Activated CD4-positive, CD25-positive, alpha-beta regulatory T cell treated with anti-CD3 and anti-CD28 coated beads, Interleukin-2, amount 50 U/mL, for 16 hours (primary cell): Measurements from ENCODE around the gene FAM9A.
"Not testable (repeated sequence)": the region's sequence is repeated elsewhere in the genome, so short reads cannot be mapped to it uniquely, and the experiment has no call there.

Experiments used
- DNase-seq: peaks from one replicate; pipeline ENCODE4 v3.0.0-alpha.2; 2020; ENCODE audit warnings: low read depth, low spot score

Gene FAM9A

DNA sequence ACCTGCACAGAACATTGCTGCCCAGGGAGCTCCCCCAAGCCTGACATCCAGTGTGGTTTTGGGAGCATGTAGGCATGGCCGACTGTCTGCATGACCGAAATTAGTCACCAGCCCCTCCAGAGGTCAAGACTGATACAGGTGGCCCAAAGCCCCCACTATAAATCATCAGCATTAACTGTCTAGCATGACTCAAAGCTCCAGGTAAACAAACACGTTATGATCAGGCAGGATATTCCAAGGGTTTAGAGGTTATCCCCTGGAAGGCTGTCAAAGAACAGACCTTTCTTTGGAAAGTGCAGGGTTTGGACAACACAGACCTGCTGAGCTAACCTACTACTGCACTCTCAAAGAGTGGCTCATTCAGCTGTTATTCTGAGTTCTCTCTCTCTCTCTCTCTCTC lies 2.1 kb upstream of the FAM9A start:
- no peak for DNase-seq

DNA sequence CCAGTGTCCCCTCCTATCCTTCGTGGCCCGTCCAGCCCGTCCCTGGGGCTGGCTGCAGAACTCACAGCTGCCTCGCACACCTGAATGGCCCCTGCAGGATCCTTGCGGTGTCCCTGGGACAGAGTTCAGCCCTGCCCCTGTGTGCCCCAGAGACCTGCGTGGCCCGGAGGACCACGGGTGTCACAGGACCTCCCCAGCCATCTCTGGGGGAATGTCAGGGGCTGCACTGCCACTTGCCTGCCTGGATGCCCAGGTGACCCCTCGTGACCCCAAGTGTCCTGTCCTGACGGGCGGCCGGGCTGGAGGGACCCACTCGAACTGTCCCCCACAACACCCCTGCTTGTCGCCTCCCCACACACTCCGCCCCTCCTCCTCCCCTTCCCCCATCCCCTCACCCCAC lies 832 bp downstream of the FAM9A start:
- DNase-seq, result not testable (repeated sequence)

DNA sequence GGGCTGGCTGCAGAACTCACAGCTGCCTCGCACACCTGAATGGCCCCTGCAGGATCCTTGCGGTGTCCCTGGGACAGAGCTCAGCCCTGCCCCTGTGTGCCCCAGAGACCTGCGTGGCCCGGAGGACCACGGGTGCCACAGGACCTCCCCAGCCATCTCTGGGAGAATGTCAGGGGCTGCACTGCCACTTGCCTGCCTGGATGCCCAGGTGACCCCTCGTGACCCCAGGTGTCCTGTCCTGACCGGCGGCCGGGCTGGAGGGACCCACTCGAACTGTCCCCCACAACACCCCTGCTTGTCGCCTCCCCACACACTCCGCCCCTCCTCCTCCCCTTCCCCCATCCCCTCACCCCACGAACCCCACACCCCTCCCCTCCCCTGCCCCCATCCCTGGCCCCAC lies 1.9 kb downstream of the FAM9A start:
- DNase-seq, result not testable (repeated sequence)

DNA sequence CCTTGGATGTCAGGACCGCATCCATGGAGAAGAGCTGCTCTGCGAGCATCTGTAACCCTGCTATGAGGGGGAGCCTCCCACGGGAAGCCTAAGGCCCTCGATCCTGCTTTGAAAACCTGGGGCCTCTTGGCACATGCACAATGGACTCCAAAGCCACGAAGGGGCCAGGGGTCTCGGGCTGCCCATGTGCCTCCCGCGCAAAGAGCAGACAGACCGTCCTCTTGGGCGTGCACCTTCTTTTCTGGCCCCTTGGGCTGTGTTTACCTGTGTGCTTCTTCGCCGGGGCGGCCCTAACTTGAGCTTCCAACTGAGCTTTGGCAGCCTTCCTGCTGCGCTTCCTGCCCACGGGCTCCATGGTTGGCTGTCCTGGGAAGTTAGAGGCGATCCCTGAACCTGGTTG lies 2.5 kb downstream of the FAM9A start:
- not testable (repeated sequence) for DNase-seq

DNA sequence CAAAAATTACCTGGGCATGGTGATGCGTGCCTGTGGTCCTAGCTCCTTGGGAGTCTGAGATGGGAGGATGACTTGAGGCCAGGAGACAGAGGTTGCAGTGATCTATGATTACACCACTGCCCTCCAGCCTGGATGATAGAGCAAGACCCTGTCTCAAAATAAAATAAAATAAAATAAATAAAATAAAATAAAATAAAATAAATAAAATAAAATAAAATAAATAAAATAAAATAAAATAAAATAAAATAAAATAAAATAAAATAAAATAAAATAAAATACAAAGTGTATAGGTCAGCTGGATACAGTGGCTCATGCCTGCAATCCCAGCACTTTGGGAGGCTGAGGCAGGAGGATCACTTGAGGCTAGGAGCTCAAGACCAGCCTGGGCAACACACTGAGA lies 14.1 kb downstream of the FAM9A start:
- DNase-seq, result not testable (repeated sequence)

DNA sequence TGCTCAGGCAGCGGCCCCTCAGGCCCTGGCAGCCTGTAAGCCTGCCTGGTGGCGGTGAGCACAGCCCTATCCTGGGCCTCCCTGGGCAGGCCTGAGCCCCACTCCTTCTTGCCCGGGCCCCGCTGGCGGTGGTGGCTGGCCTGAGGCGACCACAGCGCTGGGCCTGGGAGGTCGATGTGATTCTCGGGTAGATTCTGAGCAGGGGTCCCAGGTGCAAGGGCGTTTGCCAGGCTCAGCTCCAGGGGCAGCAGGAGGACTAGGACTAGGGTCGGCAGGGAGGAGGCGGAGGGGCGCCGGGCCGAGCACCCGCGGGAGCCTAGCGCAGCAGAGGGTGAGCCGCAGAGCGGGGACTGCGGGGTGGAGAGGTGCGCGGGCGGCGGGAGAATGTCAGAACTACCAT lies 17.0 kb downstream of the FAM9A start:
- DNase-seq, result no peak

DNA sequence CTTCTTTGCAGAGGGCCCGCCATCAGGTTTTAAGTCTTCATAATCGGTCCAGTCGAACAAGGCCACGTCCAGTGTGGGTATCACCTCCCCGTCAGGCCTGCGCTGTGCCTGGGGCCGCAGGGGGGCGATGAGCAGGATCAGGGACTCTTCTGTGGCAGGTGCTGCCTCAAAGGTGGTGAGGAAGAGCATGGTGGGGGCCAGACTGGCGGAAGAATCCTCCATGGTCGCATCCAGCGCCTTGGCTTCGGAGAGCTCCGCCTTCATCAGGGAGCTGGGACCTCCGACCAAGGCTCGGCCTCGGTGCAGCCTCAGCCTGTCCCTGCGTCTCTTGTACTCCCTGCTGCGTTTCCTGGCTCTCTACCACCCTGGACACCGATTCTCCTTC lies 17.5 kb downstream of the FAM9A start:
- no peak for DNase-seq

DNA sequence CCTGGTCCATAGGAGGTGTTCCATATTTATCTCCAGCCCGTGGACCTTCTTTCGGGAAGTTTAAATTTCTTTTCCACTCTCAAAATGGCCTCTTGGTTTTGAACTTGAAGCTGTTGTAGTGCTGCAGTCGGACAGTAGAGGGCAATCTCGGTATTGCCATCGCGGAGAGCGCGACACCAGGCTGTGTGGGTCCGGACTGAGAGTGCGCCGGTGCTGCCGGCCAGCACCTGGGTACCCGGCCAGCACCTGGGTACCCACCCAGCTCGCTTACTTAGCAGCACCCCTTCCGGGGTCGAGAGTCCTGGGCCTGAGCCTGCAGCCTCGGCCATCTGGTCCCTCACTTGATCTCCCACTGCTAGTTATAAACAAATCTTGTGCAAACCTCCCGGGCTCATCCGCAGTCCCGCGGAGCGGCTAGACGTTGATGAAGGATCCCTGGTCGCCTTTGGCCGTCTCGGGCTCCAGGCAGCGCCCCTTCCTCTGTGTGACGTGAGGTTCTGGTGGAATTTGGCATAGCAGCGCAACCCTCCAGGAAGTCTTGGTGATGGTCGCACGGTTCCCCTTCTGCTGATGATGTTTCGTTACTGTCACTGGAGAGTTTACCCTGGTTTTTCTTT lies 18.0 kb downstream of the FAM9A start:
- no peak for DNase-seq

DNA sequence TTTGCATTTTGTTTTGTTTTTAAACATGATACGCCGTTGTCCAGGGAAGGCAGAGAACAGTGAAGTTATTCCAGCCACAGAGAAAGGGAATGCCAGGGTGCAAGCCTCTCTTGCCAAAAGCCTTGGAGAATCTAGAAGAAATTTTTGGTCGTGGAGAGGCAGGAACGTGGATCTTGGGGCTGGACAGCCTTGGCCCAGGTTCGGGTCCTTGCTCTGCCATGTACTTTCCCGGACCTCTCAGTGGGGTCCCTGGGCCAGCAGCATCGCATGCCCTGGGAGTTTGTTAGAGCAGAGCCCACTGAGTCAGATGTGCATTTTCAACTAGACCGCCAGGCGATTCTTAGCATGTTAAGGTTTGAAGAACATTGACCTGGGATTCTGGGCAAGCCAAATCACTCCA lies 18.6 kb downstream of the FAM9A start:
- no peak for DNase-seq

DNA sequence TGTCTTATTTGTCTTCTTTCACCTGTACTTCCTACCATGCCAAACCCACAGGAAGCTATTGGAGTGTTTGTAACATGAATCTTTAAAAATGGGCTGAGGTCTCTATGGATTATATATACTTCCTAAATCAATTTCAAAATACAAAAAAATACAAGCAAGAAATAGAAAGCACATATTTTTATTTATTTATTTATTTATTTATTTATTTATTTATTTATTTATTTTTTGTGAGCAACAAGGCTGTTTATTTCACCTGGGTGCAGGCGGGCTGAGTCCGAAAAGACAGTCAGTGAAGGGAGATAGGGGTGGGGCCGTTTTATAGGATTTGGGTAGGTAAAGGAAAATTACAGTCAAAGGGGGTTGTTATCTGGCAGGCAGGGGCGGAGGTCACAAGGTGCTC lies 19.3 kb downstream of the FAM9A start:
- DNase-seq, result not testable (repeated sequence)

DNA sequence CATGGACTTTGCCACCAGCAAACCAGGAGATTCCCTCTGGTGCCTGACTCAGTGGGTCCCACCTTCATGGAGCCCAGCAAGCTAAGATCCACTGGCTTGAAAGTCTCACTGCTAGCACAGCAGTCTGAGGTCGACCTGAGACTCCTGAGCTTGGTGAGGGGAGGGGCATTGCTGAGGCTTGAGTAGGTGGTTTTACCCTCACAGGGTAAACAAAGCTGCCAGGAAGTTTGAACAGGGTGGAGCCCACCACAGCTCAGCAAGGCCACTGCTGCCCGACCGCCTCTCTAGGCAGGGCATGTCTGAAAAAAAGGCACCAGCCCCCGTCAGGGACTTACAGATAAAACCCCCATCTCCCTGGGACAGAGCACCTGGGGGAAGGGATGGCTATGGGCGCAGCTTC lies 28.1 kb downstream of the FAM9A start:
- no peak for DNase-seq

DNA sequence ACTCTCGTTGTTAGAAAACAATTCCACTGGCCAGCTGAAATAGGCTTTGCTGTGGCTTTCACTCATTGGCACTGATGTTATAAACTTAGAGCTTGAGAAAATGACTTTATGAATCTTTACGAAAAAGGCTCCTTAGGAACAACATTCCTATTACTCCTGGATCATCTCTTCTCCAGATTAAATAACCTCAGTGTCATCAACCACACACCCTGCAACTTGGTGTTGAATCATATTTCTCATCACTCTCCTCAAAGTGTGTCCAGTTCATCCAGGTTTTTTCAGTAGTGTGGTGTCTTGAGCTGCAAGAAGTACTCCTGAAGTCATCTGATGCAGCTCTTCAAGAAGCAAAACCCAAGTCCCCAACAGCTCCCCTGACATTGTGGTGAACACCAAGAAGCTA lies 41.2 kb downstream of the FAM9A start:
- DNase-seq, result no peak

DNA sequence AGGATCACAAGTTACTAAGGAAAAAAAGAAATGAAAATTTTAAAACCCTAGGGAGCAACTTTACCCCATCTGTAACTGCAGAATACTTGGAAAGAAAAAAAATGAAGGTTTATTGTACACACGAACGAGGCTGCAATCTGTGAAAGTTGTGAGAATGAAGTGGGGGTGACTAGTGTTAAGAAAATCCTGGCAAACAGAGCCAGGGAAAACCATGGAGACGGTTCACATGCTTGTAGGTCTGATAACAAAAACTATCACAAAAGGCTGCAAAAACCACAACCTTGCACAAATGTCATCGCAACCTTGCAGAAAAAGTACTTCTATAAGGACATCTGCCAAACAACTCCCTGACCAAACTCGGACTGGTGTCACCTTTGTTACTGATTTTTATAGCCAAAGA lies 42.5 kb downstream of the FAM9A start:
- not testable (repeated sequence) for DNase-seq

DNA sequence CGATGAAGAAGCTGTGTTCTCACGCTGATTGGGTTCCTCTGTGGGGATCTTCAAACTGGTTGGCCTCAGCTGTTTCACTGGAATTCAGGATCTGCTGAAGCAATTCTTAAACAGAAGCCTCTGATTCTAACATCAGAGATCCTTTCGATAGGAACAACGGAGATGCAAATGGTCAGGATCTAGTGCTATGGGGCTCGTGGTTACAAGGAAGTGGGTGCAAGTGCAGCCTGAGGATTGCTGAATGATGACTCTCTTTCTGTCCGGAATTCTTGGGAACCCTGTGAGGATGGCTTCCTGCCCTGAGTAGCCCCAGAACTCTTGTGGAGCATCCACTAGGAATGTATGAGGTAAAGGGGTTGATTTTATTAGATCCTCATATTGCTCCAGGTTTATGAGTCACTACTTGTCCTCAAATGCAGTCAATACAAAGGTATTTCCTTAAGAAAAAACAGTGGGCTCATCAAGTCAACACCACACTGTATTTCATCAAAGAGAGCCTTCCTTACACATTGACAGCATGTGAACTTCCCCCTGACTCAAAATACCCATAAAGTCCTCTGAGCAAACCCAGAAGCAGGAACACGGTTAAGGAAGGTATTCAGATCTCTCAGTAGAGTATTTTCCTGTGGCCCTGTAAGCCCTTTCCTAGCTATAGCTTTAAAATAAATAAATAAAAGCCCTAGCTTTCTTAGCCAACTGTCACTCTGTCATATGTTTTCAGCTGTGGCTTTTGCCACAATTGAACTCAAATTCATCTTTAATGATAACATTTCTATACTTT lies 43.4 kb downstream of the FAM9A start:
- not testable (repeated sequence) for DNase-seq

DNA sequence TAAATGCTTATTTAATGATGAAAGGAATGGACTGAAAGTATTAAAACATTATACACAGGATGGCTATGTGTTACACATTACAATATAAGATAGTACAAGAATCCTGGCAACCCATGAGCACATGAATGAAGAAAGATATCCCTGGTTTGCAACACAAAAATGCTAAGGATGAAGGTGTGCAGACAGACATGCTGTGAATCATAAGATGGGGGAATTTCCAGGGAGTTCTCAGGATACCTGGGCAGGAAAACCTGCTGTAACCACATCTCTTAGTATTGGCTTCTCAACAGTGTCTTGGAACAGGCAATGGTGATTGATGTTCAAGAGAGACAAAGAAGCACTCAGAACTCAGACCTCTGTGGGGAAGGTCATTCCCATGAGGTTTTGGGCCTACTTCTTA lies 45.4 kb downstream of the FAM9A start:
- no peak for DNase-seq

DNA sequence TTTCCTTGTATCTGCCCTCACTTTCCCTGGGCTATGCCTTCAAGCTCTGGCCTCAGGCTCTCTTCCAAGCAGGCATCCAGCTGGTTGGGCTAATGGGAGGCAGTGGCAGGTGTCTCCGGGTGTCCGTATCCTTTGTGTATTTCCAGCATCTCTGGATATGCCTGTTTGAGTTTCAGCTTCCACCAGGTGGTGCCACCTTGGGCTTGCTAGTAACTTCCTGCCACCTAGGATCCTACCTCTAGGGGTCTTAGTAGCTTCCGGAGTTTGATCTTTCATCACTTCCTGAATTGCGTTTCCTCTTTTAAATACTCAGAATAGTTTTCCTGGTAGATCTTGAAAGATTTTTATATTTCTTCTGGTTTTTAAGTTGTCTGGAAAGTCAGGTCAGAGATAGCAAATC lies 46.1 kb downstream of the FAM9A start:
- DNase-seq, result no peak

DNA sequence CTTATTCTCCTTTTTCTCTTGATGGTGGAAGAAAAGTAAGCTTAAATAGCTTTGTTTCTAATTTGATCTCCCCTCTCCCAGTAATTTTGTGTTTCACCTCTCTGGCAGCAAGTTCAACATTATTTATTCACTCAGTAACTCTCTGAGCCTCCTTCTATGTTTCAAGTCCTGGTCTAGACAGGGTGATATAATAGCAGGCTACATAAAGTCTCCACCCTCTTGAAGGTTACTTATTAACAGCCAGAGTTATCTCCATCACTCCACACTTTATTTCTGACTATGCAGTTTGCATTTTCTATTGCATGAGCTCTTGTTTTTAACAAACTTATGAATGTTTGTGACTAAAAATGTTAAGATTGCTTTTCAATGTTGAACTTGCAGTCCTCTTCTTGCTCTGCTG lies 51.5 kb downstream of the FAM9A start:
- DNase-seq, result no peak

DNA sequence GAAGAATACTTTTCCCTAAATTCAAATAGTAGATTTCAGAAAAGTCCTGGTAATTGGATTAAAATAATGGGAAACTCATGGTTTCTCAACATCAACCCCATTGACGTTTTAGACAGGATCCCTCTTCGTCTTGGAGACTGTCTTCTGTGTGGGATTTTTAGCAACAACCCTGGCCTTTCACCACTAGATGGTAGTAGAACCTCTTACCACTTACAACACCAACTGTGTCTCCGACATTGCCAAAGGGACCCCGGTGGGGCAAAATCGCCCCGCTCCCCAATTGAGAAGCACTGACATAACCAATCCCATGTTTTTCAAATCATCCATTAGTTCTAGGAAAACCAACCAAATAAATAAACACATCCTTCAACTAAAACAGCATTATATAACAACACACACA lies 52.3 kb downstream of the FAM9A start:
- DNase-seq, result no peak

DNA sequence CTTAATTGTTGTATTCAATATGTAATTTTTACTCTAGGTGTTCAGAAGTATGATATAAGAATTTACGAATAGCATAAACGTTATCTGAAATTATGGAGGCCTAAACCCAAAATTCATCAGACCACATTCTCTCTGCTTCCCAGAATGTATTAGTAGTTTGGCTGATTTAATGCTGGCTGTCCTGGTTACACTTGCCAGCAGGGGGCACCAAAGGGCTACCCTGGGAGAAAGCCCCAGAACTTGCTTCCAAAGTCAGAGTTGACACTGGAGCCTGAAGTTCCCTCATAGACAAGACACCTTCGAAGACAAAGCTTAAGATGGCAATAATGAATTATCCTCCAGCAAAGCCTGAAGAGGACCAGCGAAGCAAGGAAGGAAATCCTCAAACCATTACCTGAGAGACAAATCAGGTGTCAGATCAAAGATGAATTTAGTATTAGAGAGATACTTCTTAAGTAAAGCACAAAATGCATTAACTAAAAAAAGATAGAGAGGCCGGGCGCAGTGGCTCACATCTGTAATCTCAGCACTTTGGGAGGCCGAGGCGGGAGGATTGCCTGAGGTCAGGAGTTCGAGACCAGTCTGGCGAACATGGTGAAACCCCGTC lies 58.0 kb downstream of the FAM9A start:
- peak; percentile 12 for DNase-seq

DNA sequence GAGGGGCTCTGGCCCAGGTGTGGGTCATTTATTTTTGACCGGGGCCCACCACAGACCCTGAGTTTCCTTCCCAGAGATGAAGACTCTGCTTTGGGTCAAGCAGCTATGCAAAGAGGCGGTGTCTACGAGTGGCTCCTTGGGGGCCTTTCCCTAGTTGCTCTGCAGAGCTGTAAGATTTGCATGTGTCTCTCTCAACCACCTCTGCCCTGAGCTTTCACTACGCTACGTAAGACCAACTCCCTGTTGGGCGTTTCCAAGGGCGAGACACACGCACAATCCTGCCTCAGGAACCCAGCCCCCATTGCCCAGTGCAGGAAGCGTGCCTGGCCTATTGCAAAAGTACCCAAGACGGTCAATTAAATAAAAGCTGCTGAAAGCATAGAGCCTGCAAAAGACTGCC lies 59.2 kb downstream of the FAM9A start:
- no peak for DNase-seq
